ENCODE results near the gene ECM2. TPM values are rescaled to one million over a fixed set of nuclear protein-coding genes. Genes with fewer than 3 reads are reported as not detected.

ECM2 gene
- total RNA-seq, 2 experiments from 2014 or later, result not detected

GRCh38 chr9:92516521-92516920 lies 19.3 kb downstream of the ECM2 start:
- Mint-ChIP-seq H3K4me1 (peaks cover 4% of the 10 kb centered on the region), H3K4me3 (no peak overlapping the region), H3K36me3 (peaks cover 2% of the 10 kb centered on the region), H3K9me3 (no peaks in the 10 kb centered on the region), H3K27me3 (no peaks in the 10 kb centered on the region), H3K27ac (no peak overlapping the region)
- no peak for DNase-seq

GRCh38 chr9:92514635-92515034 lies 21.2 kb downstream of the ECM2 start:
- Mint-ChIP-seq H3K4me1 (peaks cover 5% of the 10 kb centered on the region), H3K9me3 (no peaks in the 10 kb centered on the region), H3K27me3 (no peaks in the 10 kb centered on the region), H3K27ac (no peak overlapping the region), H3K36me3 (peaks cover 2% of the 10 kb centered on the region), H3K4me3 (no peak overlapping the region)
- no peak for DNase-seq

- peaks cover 5% of the 10 kb centered on the region for H3K4me1 Mint-ChIP-seq
- no peaks in the 10 kb centered on the region for H3K9me3 Mint-ChIP-seq
- no peak overlapping the region for H3K4me3 Mint-ChIP-seq
- no peaks in the 10 kb centered on the region for H3K36me3 Mint-ChIP-seq
- H3K27ac Mint-ChIP-seq, result no peak overlapping the region
- no peak for DNase-seq
- no peaks in the 10 kb centered on the region for H3K27me3 Mint-ChIP-seq
Observed at GRCh38 chr9:92513349-92513748, 22.4 kb downstream of the ECM2 start.

GRCh38 chr9:92512622-92513021 lies 23.2 kb downstream of the ECM2 start:
- no peak for DNase-seq
- no peak overlapping the region for H3K27ac Mint-ChIP-seq
- H3K9me3 Mint-ChIP-seq, result no peaks in the 10 kb centered on the region
- H3K4me3 Mint-ChIP-seq, result no peak overlapping the region
- no peaks in the 10 kb centered on the region for H3K27me3 Mint-ChIP-seq
- no peaks in the 10 kb centered on the region for H3K36me3 Mint-ChIP-seq
- peaks cover 5% of the 10 kb centered on the region for H3K4me1 Mint-ChIP-seq

- H3K27ac Mint-ChIP-seq, result no peak overlapping the region
- no peak for DNase-seq
- no peaks in the 10 kb centered on the region for H3K9me3 Mint-ChIP-seq
- H3K4me3 Mint-ChIP-seq, result no peak overlapping the region
- no peaks in the 10 kb centered on the region for H3K36me3 Mint-ChIP-seq
- peaks cover 7% of the 10 kb centered on the region for H3K4me1 Mint-ChIP-seq
- no peaks in the 10 kb centered on the region for H3K27me3 Mint-ChIP-seq
Observed at GRCh38 chr9:92510747-92511146, 25.0 kb downstream of the ECM2 start.

- H3K27ac Mint-ChIP-seq, result no peak overlapping the region
- H3K27me3 Mint-ChIP-seq, result no peaks in the 10 kb centered on the region
- H3K36me3 Mint-ChIP-seq, result no peaks in the 10 kb centered on the region
- H3K9me3 Mint-ChIP-seq, result no peaks in the 10 kb centered on the region
- H3K4me3 Mint-ChIP-seq, result no peak overlapping the region
- no peak for DNase-seq
- peaks cover 7% of the 10 kb centered on the region for H3K4me1 Mint-ChIP-seq
Observed at GRCh38 chr9:92509050-92509449, 26.7 kb downstream of the ECM2 start.

- H3K9me3 Mint-ChIP-seq, result no peaks in the 10 kb centered on the region
- no peak overlapping the region for H3K27ac Mint-ChIP-seq
- no peak overlapping the region for H3K4me3 Mint-ChIP-seq
- no peaks in the 10 kb centered on the region for H3K36me3 Mint-ChIP-seq
- H3K27me3 Mint-ChIP-seq, result no peaks in the 10 kb centered on the region
- DNase-seq, result no peak
- peaks cover 7% of the 10 kb centered on the region for H3K4me1 Mint-ChIP-seq
Observed at GRCh38 chr9:92508018-92508820, 27.6 kb downstream of the ECM2 start.

GRCh38 chr9:92507496-92507895 lies 28.3 kb downstream of the ECM2 start:
- no peaks in the 10 kb centered on the region for H3K36me3 Mint-ChIP-seq
- DNase-seq, result no peak
- no peak overlapping the region for H3K4me3 Mint-ChIP-seq
- no peaks in the 10 kb centered on the region for H3K27me3 Mint-ChIP-seq
- peaks cover 6% of the 10 kb centered on the region for H3K4me1 Mint-ChIP-seq
- H3K27ac Mint-ChIP-seq, result no peak overlapping the region
- H3K9me3 Mint-ChIP-seq, result no peaks in the 10 kb centered on the region

GRCh38 chr9:92507005-92507404 lies 28.8 kb downstream of the ECM2 start:
- no peaks in the 10 kb centered on the region for H3K9me3 Mint-ChIP-seq
- H3K4me3 Mint-ChIP-seq, result no peak overlapping the region
- no peak overlapping the region for H3K27ac Mint-ChIP-seq

GRCh38 chr9:92506184-92506857 lies 29.5 kb downstream of the ECM2 start:
- H3K36me3 Mint-ChIP-seq, result no peaks in the 10 kb centered on the region
- H3K27ac Mint-ChIP-seq, result no peak overlapping the region
- no peaks in the 10 kb centered on the region for H3K9me3 Mint-ChIP-seq
- H3K4me3 Mint-ChIP-seq, result no peak overlapping the region
- H3K4me1 Mint-ChIP-seq, result peaks cover 3% of the 10 kb centered on the region
- H3K27me3 Mint-ChIP-seq, result no peaks in the 10 kb centered on the region
- no peak for DNase-seq

More at GRCh38 chr9:92507005-92507404, 28.8 kb downstream of the ECM2 start:
- no peak for DNase-seq
- peaks cover 3% of the 10 kb centered on the region for H3K4me1 Mint-ChIP-seq
- no peaks in the 10 kb centered on the region for H3K36me3 Mint-ChIP-seq
- H3K27me3 Mint-ChIP-seq, result no peaks in the 10 kb centered on the region

- no peaks in the 10 kb centered on the region for H3K9me3 Mint-ChIP-seq
- no peak for DNase-seq
- no peak overlapping the region for H3K27ac Mint-ChIP-seq
- H3K27me3 Mint-ChIP-seq, result no peaks in the 10 kb centered on the region
- H3K4me1 Mint-ChIP-seq, result peaks cover 2% of the 10 kb centered on the region
- H3K36me3 Mint-ChIP-seq, result no peaks in the 10 kb centered on the region
- H3K4me3 Mint-ChIP-seq, result no peak overlapping the region
Observed at GRCh38 chr9:92504881-92505280, 30.9 kb downstream of the ECM2 start.

GRCh38 chr9:92503156-92503555 lies 32.6 kb downstream of the ECM2 start:
- DNase-seq, result no peak
- no peaks in the 10 kb centered on the region for H3K9me3 Mint-ChIP-seq
- H3K27ac Mint-ChIP-seq, result no peak overlapping the region
- peaks cover 2% of the 10 kb centered on the region for H3K4me1 Mint-ChIP-seq
- no peaks in the 10 kb centered on the region for H3K27me3 Mint-ChIP-seq
- no peaks in the 10 kb centered on the region for H3K36me3 Mint-ChIP-seq
- no peak overlapping the region for H3K4me3 Mint-ChIP-seq

- no peak overlapping the region for H3K27ac Mint-ChIP-seq
- no peak for DNase-seq
- H3K9me3 Mint-ChIP-seq, result no peaks in the 10 kb centered on the region
- H3K4me1 Mint-ChIP-seq, result no peaks in the 10 kb centered on the region
- no peaks in the 10 kb centered on the region for H3K36me3 Mint-ChIP-seq
- no peak overlapping the region for H3K4me3 Mint-ChIP-seq
- no peaks in the 10 kb centered on the region for H3K27me3 Mint-ChIP-seq
Observed at GRCh38 chr9:92501671-92502393, 34.0 kb downstream of the ECM2 start.

GRCh38 chr9:92500725-92501124 lies 35.1 kb downstream of the ECM2 start:
- Mint-ChIP-seq H3K9me3 (no peaks in the 10 kb centered on the region), H3K4me3 (no peak overlapping the region), H3K36me3 (no peaks in the 10 kb centered on the region), H3K27me3 (no peaks in the 10 kb centered on the region), H3K4me1 (peaks cover 2% of the 10 kb centered on the region), H3K27ac (no peak overlapping the region)
- no peak for DNase-seq

- peaks cover 2% of the 10 kb centered on the region for H3K4me1 Mint-ChIP-seq
- no peaks in the 10 kb centered on the region for H3K9me3 Mint-ChIP-seq
- no peaks in the 10 kb centered on the region for H3K36me3 Mint-ChIP-seq
- DNase-seq, result no peak
- no peak overlapping the region for H3K4me3 Mint-ChIP-seq
- no peak overlapping the region for H3K27ac Mint-ChIP-seq
- no peaks in the 10 kb centered on the region for H3K27me3 Mint-ChIP-seq
Observed at GRCh38 chr9:92499701-92500100, 36.1 kb downstream of the ECM2 start.
